ENCODE data around the gene SHC3. TPM values are rescaled to one million over a fixed set of nuclear protein-coding genes. Genes with fewer than 3 reads are reported as not detected.

SHC3 gene
- total RNA-seq, 2 experiments from 2014 or later = not detected

GRCh38 chr9:89168901-89169813 is 9.5 kb downstream of the SHC3 start:
- Mint-ChIP-seq H3K4me1 (ENCODE audit: low read depth) (no peaks in the 10 kb centered on the region), H3K27ac (no peak overlapping the region), H3K27me3 (peaks cover 43% of the 10 kb centered on the region), H3K36me3 (ENCODE audit: low read depth) (no peaks in the 10 kb centered on the region), H3K9me3 (no peaks in the 10 kb centered on the region), H3K4me3 (no peak overlapping the region)
- DNase-seq (no peak), ATAC-seq (ENCODE audit: poor library complexity) (no peak)
- TF ChIP-seq CTCF (IDR thresholded peaks at IDR 0.05) = no peak
- Histone ChIP-seq H3K9me3 (ENCODE audit: control insufficient read depth in 1 of 2, insufficient read depth in 1 of 2, low read length in 2 of 2) (no peaks in the 10 kb centered on the region), H3K4me1 (ENCODE audit: insufficient read depth, low read length) (no peaks in the 10 kb centered on the region), H3K36me3 (ENCODE audit: insufficient read depth, low read length) (no peaks in the 10 kb centered on the region), H3K27me3 (ENCODE audit: control insufficient read depth in 1 of 2, insufficient read depth in 2 of 2, low read length in 2 of 2) (peaks cover 7 to 17% of the 10 kb centered on the region in 2 experiments), H3K27ac (ENCODE audit: low read depth in 1 of 2, low read length in 2 of 2) (no peak overlapping the region), H3K4me3 (ENCODE audit: low read length) (no peak overlapping the region)
- intact Hi-C loops (cut with DNase I, micrococcal nuclease) = no loop called here
- POLR2A ChIA-PET = no interaction called here
- CTCF ChIA-PET = no interaction called here

- no peaks in the 10 kb centered on the region for H3K4me1 Mint-ChIP-seq (ENCODE audit: low read depth)
- Histone ChIP-seq H3K4me1 (ENCODE audit: insufficient read depth, low read length) (no peaks in the 10 kb centered on the region), H3K4me3 (ENCODE audit: low read length) (no peak overlapping the region), H3K9me3 (ENCODE audit: control insufficient read depth in 1 of 2, insufficient read depth in 1 of 2, low read length in 2 of 2) (no peaks in the 10 kb centered on the region), H3K36me3 (ENCODE audit: insufficient read depth, low read length) (no peaks in the 10 kb centered on the region), H3K27ac (ENCODE audit: low read depth in 1 of 2, low read length in 2 of 2) (no peak overlapping the region), H3K27me3 (ENCODE audit: control insufficient read depth in 1 of 2, insufficient read depth in 2 of 2, low read length in 2 of 2) (peaks cover 5 to 10% of the 10 kb centered on the region in 2 experiments)
- no peaks in the 10 kb centered on the region for H3K9me3 Mint-ChIP-seq
- POLR2A ChIA-PET = no interaction called here
- DNase-seq (no peak), ATAC-seq (ENCODE audit: poor library complexity) (no peak)
- no peak overlapping the region for H3K4me3 Mint-ChIP-seq
- CTCF ChIA-PET = no interaction called here
- no peak for TF ChIP-seq CTCF (IDR thresholded peaks at IDR 0.05)
- intact Hi-C loops (cut with DNase I, micrococcal nuclease) = no loop called here
- no peak overlapping the region for H3K27ac Mint-ChIP-seq
- H3K36me3 Mint-ChIP-seq (ENCODE audit: low read depth) = no peaks in the 10 kb centered on the region
- peaks cover 38% of the 10 kb centered on the region for H3K27me3 Mint-ChIP-seq
These were observed 10.8 kb downstream of the SHC3 start for GRCh38 chr9:89167788-89168187.

- Mint-ChIP-seq H3K4me1 (ENCODE audit: low read depth) (no peaks in the 10 kb centered on the region), H3K36me3 (ENCODE audit: low read depth) (no peaks in the 10 kb centered on the region), H3K27me3 (peaks cover 31% of the 10 kb centered on the region), H3K9me3 (no peaks in the 10 kb centered on the region), H3K4me3 (no peak overlapping the region), H3K27ac (no peak overlapping the region)
- no peak for TF ChIP-seq CTCF (IDR thresholded peaks at IDR 0.05)
- ChIA-PET POLR2A (no interaction called here), CTCF (no interaction called here)
- H3K4me3 ChIP-seq (ENCODE audit: low read length) = no peak overlapping the region
- intact Hi-C loops (cut with DNase I, micrococcal nuclease) = no loop called here
- peaks cover 5% of the 10 kb centered on the region in 2 experiments for H3K27me3 ChIP-seq (ENCODE audit: control insufficient read depth in 1 of 2, insufficient read depth in 2 of 2, low read length in 2 of 2)
- H3K4me1 ChIP-seq (ENCODE audit: insufficient read depth, low read length) = no peaks in the 10 kb centered on the region
- H3K9me3 ChIP-seq (ENCODE audit: control insufficient read depth in 1 of 2, insufficient read depth in 1 of 2, low read length in 2 of 2) = no peaks in the 10 kb centered on the region
- no peak overlapping the region for H3K27ac ChIP-seq (ENCODE audit: low read depth in 1 of 2, low read length in 2 of 2)
- no peaks in the 10 kb centered on the region for H3K36me3 ChIP-seq (ENCODE audit: insufficient read depth, low read length)
- no peak for DNase-seq
- no peak for ATAC-seq (ENCODE audit: poor library complexity)
These were observed 11.8 kb downstream of the SHC3 start for GRCh38 chr9:89166852-89167251.

All from CD4-positive, alpha-beta T cell (primary cell).